Ramos (cell line): ENCODE data around the gene ASH1L.
"Not testable (repeated sequence)": the region's sequence is repeated elsewhere in the genome, so short reads cannot be mapped to it uniquely, and the experiment has no call there.

Experiments
- in situ Hi-C: fragments of 300-500 bp; cut with MboI; formaldehyde crosslinking; loops from one replicate; pipeline ENCODE4 v1.14.3; 2022; ENCODE audit warnings: low sequenced_read_pairs; ENCODE audit not compliant: unreplicated experiment

The ASH1L gene

GRCh38 chr1:155562581-155563376 lies at the start of gene ASH1L:
Gene ASH1L, minus strand, starts transcription at chr1:155562803. Its CDS starts 41,284 bp downstream, at chr1:155521519.
- in situ Hi-C loops: no loop called here

DNA sequence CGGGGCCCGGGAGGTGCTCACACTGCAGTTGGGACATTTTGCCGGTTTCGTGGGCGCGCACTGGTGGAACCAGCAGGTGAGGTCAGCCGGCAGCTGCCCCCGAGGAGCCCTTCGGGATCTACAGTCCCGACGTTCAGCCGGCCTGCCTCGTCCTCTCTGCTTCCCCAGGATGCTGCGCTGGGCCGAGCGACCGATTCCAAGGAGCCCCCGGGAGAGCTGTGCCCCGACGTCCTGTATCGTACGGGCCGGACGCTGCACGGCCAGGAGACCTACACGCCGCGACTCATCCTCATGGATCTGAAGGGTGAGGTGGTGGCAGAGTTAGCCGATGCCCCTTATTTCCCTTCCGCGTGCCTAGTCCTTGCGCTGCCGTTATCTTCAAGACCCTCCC lies 47.6 kb upstream of the ASH1L start:
- in situ Hi-C loops: not testable (repeated sequence)

DNA sequence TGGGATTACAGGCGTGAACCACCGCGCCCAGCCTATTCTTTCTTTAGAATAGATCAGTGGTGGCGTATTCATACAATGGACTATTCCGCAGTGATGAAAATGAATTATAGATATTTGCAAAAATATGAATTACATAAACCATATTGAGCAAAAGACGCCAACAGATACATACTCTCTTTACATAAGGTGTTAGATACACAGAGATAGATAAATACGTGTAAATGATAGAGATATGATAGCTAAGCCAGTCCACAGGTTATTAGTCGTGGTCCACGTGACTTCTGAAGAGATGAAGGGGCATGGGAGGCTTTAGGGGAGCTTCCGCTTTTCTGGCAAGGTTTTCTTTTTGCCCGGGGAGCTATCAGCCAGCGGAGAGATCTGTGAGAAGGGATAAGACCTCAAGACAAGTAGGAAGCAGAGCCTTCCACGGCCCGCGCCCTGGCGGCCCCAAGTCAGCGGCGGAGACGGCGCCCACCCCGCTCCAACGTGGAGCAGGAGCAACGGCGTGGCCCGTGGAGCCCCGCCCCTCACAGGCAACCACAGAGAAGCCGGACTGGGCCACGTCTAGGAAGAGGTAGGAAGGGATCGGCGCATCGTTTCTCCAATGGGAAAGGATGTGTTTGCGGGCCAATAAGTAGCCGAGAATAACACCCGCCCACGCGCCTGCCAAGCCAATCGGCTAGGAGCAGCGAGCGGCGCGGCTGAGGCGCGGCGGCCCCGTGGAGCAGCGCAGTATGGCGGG lies 47.1 kb upstream of the ASH1L start, which contains the start of gene MSTO1:
MSTO1 (plus strand) TSS at position 704 of the 742 bp plus-strand sequence; CDS start at position 735, 31 bp downstream.
- in situ Hi-C loops: no loop called here

DNA sequence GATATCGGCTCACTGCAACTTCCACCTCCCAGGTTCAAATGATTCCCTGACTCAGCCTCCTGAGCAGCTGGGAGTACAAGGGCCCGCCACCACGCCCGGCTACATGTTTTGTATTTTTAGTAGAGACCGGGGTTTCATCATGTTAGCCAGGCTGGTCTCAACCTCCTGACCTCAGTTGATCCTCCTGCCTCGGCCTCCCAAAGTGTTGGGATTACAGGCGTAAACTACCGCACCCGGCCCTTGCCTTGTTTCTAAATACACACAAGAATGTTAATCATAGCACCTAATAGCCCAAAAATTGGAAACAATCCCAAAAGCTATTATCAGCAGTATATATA lies 46.3 kb upstream of the ASH1L start:
- in situ Hi-C loops: no loop called here

GRCh38 chr1:155607708-155608107 lies 45.1 kb upstream of the ASH1L start:
- in situ Hi-C loops: no loop called here

DNA sequence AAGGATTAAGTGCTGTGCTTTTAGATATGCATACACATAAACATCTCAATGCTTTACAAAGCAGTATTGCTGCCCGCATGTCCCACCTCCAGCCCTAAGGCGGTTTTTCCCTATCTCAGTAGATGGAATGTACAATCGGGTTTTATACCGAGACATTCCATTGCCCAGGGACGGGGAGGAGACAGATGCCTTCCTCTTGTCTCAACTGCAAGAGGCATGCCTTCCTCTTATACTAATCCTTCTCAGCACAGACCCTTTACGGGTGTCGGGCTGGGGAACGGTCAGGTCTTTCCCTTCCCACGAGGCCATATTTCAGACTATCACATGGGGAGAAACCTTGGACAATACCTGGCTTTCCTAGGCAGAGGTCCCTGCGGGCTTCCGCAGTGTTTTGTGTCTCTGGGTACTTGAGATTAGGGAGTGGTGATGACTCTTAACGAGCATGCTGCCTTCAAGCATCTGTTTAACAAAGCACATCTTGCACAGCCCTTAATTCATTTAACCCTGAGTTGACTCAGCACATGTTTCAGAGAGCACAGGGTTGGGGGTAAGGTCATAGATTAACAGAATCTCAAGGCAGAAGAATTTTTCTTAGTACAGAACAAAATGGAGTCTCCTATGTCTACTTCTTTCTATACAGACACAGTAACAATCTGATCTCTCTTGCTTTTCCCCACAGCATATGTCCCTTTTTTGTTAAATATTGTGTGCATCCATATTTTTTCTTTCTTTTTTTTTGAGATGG lies 37.4 kb upstream of the ASH1L start:
- in situ Hi-C loops: loop anchor here (10.0 kb wide), 1 partner anchor 395 kb away; the partner anchor contains the start of genes MTX1 and THBS3

DNA sequence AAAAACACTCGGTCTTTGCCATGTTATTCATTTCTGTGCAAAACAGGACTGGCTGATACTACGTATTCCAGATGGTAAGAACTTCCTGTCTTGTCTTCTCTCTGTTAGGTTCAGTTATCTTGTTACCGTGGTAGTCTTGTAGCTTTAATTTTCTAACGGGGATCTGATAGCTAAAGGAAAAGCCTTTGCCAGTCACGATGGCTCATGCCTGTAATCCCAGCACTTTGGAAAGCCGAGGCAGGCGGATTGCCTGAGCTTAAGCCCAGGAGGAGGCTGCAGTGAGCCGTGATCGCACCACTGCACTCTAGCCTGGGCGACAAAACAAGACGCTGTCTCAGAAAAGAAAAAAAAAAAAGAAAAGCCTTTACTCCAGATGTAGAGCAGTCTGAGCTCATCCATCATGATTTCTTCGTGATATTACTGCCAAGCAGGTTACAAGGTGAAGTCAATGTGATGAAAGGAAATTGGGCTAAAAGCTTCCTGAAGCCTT lies 36.3 kb upstream of the ASH1L start:
- in situ Hi-C loops: loop anchor here (10.0 kb wide), 1 partner anchor 394 kb away; the partner anchor contains the start of genes MTX1 and THBS3

GRCh38 chr1:155596864-155597263 lies 34.3 kb upstream of the ASH1L start:
- in situ Hi-C loops: loop anchor here (10.0 kb wide), 1 partner anchor 392 kb away; the partner anchor contains the start of genes MTX1 and THBS3

DNA sequence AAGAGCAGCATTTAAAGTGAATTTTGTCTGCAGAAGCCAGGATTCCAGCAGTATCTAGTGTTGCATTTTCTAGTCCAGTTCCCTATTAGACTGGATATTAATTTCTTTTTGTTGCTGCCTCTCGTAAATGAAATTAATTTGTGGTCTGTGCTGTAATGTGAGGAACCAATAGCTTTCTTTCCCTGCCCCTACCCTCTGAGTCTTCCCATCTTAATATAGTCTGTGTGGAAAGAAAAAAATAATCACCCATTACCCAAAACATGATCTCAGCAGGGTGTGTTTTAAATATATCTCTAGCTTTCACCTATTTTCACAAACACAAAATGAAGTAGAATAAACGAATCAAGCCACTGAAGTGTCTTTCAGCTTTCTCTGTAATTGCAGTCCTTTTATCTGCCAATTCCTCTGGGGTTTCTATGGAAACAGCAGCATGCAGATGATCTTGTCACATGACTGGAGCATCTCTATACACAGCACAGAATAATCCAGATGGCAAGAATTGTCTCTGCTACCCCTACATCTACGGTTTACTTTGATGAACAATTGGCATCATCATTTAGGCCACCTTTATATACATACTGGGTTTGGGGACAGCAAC lies 33.4 kb upstream of the ASH1L start:
- in situ Hi-C loops: loop anchor here (10.0 kb wide), 1 partner anchor 391 kb away; the partner anchor contains the start of genes MTX1 and THBS3

- in situ Hi-C loops: loop anchor here (10.0 kb wide), 1 partner anchor 387 kb away; the partner anchor contains the start of genes MTX1 and THBS3
Observed at GRCh38 chr1:155591770-155592169, 29.2 kb upstream of the ASH1L start.

- in situ Hi-C loops: loop anchor here (10.0 kb wide), 1 partner anchor 386 kb away; the partner anchor contains the start of genes MTX1 and THBS3
Observed at GRCh38 chr1:155590516-155591247, 28.1 kb upstream of the ASH1L start.

DNA sequence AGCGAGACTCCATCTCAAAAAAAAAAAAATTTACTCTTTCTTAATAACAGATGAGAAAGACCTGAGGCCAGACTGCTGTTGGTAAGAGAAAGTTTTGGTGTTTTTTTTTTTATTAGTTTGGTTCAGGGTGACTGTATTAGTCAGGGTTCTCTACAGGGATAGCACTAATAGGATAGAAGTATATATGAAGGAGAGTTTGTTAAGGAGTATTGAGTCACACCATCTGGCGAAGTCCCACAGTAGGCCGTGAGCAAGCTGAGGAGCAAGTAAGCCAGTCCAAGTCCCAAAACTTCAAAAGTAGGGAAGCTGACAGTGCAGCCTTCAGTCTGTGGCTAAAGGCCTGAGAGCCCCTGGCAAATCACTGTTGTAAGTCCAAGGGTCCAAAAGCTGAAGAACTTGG lies 26.7 kb upstream of the ASH1L start:
- in situ Hi-C loops: not testable (repeated sequence)

GRCh38 chr1:155583846-155584245 lies 21.2 kb upstream of the ASH1L start:
- in situ Hi-C loops: not testable (repeated sequence)

GRCh38 chr1:155575608-155576007 lies 13.0 kb upstream of the ASH1L start:
- in situ Hi-C loops: not testable (repeated sequence)

DNA sequence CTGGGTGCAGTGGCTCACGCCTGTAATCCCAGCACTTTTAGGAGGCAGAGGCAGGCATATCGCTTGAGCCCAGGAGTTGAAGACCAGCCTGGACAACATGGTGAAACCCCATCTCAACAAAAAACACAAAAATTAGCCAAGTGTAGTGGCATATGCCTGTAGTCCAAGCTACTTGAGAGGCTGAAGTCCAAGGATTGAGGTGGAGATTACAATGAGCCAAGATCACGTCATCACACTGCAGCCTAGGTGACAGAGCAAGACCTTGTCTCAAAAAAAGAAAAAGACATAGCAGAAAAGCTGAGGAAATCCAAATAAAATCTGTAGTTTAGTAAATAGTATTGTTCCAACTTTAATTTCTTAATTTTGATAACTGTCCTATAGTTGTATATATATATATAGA lies 11.5 kb upstream of the ASH1L start:
- in situ Hi-C loops: no loop called here

GRCh38 chr1:155570593-155570990 lies 8.0 kb upstream of the ASH1L start:
- in situ Hi-C loops: no loop called here

DNA sequence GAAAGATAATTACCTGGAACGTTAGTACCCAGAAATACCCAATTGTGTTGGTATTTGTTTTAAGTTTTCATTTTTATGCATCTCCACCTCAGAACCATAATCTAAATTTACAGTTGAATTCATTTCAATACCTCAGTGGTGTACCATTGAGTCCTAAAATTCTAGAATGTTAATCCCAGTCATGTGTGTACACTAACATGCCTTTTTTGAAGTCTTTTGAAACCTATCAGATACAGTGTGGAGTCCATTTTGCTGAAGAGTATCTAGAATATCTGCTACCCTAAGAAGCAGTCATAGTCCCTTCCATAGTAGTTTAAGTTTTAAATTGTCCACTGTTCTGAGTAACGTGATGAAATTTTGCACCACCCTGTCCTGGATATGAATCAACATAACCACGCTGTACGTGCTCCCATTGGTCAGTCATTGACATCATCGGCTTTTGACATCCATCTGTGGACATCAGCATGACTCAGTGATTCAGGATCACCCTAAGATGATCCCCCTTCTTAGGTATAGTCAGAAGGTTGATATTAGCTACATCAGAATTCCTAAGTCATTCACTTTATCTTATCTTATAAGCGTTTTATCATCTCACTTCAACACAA lies 7.5 kb upstream of the ASH1L start:
- in situ Hi-C loops: no loop called here

GRCh38 chr1:155563377-155564022 lies 897 bp upstream of the ASH1L start:
- in situ Hi-C loops: not testable (repeated sequence)
